Ecto neural progenitor cell (in vitro differentiated cells): ENCODE data around the gene JKAMP.

ENCODE experiments used
- DNase-seq: peaks from one replicate; pipeline ENCODE4 v3.0.0-alpha.2; 2018; ENCODE audit warnings: low spot score

JKAMP gene

DNA sequence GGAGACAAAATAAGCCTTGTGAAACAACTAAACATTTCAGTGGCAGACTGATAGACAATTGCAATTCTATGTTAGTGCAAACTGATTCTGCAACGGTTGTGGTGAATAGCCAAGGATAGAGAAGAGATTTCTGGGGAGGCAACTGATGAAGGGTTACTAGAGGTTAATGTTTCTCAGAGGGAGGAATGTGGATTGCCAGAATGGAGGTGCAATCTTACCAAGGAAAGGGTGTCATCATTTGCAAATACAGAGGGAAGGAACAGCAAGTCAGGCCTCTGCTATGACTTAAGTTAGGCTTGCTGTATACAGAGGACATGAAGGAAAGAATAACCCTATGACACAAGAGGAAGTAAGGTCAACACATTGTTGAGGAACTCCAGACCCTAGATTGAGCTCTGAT lies 56.5 kb downstream of the JKAMP start:
- DNase-seq, result no peak

DNA sequence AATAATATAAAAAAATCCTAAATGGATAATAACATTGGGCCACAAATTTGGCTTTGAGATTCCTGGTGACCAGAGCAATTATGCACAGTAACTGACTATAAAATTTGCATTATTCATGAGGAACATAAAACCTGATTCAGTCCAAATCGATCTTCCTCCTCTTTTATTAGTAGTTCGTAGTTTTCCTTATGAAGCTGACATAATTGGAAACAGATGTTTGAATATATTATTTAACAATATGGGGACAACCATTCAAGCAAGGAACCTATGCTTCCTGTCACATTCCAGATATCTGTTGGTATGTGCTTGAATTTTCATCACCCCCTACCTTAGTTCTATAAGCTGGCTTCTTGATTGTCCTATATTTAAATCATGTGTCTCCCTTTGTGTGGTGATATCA lies 57.4 kb downstream of the JKAMP start:
- no peak for DNase-seq

DNA sequence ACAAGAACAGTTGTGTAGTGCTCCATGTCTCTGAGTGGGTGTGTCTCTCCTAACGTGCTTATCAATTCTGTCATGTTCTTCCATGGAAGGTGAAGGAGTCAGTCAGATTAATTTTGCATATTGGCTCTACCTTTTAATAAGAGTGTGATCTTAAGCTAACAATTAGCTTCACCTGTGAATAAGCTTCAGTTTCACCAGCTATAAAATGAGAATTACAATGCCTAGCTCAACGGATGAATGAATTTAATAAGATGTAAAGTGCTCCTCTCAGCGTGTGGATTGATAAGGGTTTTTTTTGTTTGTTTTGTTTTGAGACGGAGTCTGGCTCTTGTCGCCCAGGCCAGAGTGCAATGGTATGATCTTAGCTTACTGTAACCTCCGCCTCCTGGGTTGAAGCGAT lies 59.6 kb downstream of the JKAMP start:
- no peak for DNase-seq

DNA sequence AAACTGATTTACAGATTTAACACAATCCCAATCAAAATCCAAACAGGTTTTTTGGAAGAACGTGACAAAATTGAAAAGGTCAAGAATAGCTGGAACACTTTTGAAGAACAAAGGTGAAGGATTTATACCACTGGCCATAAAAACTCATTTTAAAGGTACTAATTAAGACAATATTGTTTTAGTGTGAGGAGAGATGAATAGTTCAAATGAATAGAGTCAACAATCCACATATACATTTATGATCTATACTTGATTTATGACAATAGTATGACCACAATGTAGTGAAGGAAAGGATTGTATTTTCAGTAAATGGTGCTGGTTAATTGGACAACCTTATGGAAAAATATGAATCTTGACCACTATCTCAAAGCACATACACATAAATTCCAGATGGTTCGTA lies 63.0 kb downstream of the JKAMP start:
- DNase-seq, result no peak
